ENCODE data around the gene GPBAR1.

- TF ChIP-seq CTCF (IDR thresholded peaks at IDR 0.05) = no peak
- TF ChIP-seq EP300 (IDR thresholded peaks at IDR 0.05) = no peak
- TF ChIP-seq POLR2A (IDR thresholded peaks at IDR 0.05) = no peak
Measured at GRCh38 chr2:218295029-218295428, 34.2 kb downstream of the GPBAR1 start.
